ENCODE measurements around the gene AFF1.
"Not testable (repeated sequence)": the region's sequence is repeated elsewhere in the genome, so short reads cannot be mapped to it uniquely, and the experiment has no call there.

Gene AFF1

DNA sequence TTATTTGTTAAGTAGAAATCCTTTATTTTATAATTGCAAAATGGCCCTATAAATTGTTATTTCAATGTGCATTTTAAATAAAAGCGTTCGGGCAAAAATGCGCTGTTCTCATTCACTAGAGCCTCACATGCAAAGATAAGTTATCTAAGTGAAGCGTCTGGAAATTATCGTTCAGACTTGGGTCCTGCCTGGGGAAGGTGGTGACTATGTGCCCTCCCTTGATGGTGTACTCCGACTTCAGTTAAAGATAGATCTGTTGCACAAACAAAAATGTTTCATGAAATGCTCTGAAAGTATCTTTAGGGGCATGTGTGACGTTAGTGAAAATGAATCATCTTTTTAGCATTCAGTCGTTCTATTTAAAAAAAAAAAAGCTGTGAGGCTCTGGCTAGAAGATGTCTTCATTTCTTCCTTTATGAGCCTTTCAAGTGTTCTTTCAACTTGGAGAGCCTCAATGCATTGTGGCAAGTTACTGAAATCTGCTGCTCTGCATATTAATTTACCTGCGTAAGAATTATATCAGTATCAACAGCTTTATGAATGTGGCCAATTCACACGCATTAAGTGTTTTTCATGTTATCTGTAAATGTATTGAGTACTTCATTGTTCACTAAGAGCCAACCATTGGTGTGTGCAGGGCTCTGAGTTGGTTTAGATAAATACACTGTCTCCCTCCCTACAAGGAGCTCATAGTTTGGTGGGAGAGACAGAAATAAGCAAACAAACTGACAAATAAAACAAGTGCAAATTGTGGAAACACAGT lies 83.0 kb downstream of the AFF1 start:
- DNase-seq, result no peak

DNA sequence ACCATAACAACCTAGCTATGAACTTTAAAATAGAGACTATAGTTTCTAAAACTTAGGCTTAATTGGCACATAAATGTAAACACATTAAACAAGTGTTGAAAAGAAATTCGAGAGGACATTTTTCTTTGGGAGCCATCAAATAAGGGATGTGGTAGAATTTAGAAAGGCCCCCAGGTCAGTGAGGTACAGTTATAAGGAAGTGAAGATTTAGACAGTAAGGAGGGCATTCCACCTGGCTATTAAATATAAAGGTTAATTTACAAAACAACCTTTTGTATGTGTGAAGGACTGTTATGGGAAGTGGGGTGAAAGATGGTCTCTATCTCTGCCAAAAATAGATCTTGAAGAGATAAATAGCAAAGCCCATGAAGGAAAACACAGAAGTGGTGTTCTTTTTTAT lies 83.9 kb downstream of the AFF1 start:
- DNase-seq, result no peak

DNA sequence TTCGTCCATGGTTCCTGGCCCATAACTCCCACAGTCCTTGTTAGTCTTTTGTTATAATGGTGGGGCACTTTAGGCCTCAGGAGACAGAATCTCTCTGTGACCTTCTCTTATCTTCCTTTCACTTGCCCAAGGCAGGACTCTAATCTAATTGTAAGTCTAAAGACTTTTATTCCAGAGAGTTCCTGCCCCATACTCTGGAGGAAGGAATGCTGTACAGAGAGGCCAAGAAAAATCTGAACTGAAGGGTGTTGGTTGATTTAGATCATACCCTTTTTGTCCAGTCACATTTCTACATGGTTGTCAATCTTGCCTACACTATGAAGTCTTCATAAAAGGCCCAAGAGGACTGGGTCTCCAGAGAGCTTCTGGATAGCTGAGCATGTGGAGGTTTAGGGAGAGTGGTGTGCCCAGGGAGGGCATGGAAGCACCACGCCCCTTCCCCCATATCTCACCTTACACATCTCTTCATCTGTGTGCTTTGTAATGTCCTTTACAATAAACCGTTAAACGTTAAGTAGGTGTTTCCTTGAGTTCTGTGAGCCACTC lies 84.5 kb downstream of the AFF1 start:
- no peak for DNase-seq

DNA sequence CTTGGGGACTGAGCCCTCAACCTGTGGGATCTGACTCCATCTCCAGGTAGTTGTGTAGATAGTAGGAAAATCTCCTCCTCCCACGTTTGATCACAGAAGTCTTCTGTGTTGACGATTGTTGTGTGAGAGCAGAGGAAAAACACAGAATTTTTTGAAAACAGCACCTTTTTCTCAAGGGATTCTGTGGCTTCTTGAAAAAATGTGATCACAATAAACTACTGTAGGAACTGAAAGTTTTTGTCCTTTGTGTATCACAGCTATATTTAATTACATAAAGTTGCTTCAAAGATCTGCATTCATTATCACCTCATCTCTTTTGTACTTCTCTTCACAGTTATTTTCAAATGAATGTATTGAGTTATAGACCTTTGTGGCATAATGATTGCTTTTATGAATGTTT lies 85.1 kb downstream of the AFF1 start:
- DNase-seq, result no peak

GRCh38 chr4:87024201-87024600 lies 89.4 kb downstream of the AFF1 start:
- no peak for DNase-seq

GRCh38 chr4:87025023-87025613 lies 90.3 kb downstream of the AFF1 start:
- DNase-seq, result no peak

DNA sequence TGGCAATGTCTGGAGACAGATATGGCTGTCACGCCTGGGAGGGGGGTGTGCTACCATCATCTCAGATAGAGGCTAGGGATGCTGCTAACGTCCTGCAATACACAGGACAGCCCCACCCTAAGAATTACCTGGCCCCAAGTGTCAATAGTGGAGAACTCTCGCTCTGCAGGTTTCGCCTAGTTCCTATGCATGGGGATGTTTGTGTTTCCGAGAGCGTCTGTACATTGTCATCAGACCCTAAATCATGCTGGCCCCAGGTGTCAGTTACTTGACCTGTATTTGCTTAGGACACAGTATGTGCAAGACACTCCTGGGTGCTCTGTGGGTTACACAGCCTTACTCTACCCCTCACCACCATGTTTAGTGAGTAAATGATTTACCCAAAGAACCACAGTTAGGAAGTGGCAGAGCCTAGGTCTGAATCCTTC lies 90.8 kb downstream of the AFF1 start:
- no peak for DNase-seq

- no peak for DNase-seq
These were observed 92.1 kb downstream of the AFF1 start for GRCh38 chr4:87026800-87027495.

GRCh38 chr4:87029356-87029755 lies 94.5 kb downstream of the AFF1 start:
- DNase-seq, result no peak

GRCh38 chr4:87030124-87030523 lies 95.3 kb downstream of the AFF1 start:
- no peak for DNase-seq

GRCh38 chr4:87030755-87031441 lies 96.1 kb downstream of the AFF1 start:
- DNase-seq, result no peak

DNA sequence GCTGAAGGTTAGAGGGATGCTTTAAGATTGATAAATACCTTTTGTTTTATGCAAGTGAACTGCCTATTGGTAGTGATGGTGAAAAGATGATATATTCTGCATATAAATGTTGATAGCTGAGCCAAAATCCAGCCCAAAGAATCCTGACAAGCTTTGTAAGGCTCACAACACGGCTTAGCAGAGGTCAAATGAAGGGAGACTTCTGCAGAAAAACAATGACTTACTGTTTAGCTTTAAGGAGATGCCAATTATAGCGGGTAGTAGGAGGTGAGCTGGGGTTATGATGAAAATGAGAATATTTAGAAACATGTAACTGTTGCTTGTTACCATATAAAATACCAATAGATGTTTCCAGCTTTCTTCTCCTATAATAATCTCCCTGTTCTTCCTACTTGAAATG lies 97.1 kb downstream of the AFF1 start:
- no peak for DNase-seq

DNA sequence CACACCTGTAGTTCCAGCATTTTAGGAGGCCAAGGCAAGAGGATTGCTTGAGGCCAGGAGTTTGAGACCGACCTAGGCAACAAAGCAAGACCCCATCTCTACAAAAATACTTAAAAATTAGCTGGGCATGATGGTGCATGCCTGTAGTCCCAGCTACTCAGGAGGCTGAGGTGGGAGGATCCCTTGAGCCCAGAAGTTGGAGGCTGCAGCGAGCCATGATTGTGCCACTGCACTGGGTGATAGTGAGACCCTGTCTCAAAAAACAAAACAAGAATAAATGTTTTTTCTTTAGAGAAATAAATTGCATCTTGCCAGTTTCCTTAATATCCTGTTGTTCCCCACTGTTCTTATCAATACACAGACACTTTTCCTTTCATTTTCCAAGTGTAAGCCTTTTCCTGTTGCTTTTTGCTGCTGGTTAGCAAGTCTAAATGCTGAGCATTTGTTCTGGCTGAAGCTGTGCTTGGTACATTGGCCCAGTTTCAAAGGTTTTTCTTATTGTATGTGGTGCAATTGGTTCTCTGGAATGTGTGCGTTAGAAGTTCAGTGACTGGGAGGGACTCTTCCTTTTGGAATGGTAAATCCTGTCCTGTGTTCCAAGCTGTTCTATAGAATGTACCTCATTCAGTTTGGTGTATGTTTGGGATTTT lies 98.2 kb downstream of the AFF1 start:
- DNase-seq, result no peak

GRCh38 chr4:87033902-87034301 lies 99.1 kb downstream of the AFF1 start:
- no peak for DNase-seq

GRCh38 chr4:87034527-87034926 lies 99.7 kb downstream of the AFF1 start:
- no peak for DNase-seq

DNA sequence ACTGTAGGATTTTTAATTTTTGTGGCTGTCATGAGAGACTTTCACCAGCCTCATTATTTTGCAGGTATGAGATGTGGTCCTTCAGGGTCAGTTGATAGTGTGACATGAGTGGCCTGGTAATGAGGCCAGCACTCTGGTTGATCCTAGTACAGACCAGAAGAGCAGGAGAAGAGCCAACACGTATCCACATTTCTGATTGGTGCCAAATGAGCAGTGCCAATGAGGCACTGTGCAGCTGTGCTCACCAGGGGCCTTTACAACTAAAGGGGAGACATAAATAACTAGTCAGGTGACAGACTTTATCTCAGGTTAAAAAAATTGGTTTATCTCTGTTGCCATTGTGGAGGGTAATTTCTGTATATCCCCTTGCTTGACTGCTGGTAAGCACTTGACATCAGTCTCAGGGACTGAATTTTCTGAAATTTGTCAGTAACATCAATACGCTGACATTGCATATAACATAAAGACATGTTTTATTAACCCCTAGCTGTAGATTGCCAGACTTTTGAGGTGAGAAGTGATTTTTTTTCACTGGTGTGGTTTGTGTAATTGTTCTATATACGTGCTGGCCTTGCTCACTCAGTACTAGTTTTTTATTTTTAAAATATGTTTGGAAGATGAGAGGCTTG lies 101.2 kb downstream of the AFF1 start:
- no peak for DNase-seq

DNA sequence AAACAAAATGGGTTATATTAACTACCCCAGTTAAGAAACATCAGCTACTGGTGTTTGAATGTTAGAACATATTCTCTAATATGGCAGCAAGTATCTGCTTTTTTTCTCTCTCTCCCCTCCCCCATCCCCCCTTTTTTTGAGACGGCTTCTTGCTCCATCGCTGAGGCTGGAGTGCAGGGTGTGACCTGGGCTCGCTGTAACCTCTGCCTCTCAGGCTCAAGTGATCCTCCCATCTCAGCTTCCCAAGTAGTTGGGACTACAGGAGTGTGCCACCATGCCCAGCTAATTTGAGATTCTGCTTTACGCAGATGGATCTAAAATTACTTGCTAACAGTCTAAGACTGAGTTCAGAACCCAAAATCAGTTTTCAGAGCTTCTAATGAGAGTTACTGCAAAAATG lies 101.9 kb downstream of the AFF1 start:
- no peak for DNase-seq

DNA sequence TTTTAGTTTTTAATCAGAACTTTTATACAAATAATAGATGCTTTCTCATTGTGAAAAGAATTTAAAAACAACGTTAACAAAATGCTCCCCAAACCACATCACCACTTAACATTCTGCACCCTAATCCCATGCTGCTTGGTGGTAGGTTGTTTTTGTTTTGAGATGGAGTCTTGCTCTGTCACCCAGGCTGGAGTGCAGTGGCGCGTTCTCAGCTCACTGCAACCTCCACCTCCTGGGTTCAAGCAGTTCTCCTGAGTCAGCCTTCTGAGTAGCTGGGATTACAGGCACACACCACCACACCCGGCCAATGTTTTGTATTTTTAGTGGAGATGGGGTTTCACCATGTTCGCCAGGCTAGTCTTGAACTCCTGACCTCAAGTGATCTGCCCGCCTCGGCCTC lies 102.4 kb downstream of the AFF1 start:
- not testable (repeated sequence) for DNase-seq

DNA sequence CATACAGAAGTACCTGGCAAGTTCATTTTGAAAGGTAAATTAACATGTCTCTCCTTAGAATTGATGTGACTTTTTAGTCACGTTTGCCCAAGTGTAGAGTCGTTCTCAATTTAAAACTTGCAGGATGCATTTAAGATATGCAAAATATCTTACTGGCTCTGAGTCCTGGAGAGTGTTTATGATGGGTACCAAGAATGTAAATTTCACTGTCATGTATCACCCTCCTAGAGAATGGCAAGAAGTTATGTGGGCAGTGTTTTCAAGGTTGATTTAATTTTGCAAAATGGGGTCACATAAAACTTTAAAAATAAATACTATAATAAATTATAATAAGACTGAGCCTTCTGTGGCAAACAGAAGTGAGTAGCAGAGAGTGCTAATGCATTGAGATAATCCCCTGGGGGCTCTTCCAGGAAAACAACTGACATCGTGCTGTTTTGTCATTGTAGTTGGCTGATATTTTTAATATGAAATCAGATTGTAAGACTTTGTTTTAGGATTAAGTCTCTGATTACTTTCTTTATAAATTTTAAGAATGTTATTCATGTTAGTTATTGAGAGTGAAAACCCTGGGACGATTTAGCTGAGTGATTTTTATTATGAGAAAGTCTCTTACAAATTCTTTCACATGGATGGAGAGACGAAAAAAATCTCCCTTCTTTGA lies 103.0 kb downstream of the AFF1 start:
- no peak for DNase-seq

GRCh38 chr4:87038837-87039615 lies 104.2 kb downstream of the AFF1 start:
- DNase-seq, result no peak

- DNase-seq, result no peak
These were observed 106.3 kb downstream of the AFF1 start for GRCh38 chr4:87041141-87041540.

All from activated CD4-positive, alpha-beta T cell treated with anti-CD3 and anti-CD28 coated beads for 1 hour (primary cell).